ENCODE results near the gene STX16. TPM values are rescaled to one million over a fixed set of nuclear protein-coding genes. Genes with fewer than 3 reads are reported as not detected.

Gene STX16
- total RNA-seq, 1 experiment from 2014 or later: 97.0 TPM

DNA sequence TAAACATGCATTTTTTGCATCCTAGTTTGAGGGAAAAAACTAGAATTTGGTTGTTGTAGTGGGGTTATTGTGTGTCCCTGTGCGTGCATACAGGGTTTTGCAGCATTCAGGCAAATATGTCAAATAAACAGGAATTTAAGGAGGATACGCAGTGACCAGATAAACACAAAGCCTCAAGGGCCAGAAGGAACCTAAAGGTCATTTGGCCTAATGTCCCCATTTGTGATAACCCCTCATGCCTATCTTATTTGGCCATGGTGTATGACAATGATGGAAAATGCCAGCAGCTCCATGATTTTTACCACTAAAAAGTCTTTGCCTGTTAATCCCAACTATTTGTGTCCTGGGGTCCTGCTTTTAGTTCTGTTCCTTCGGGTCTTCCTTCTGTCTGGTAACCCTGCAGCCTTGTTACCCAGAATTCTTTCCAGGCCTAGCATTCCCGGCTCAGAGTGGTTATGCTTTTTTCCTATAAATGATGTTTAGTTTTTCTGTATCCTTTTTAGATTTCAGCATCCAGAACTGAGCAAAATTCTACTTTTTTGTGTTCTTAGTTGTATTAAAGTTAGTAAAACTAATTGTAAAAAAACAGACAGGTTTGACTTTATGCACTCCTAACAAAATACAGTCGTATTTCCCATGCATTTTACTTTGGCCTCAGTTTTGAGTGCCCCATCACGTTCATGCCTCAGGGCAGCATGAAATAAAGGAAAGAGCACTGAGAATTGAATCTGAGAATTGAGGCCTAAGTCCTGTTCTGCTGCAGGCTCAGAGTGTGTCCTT, 4.4 kb downstream of the STX16 start:
- no peak overlapping the region for H3K4me3 Mint-ChIP-seq (ENCODE audit: unreplicated experiment)
- Histone ChIP-seq H3K4me1 (peaks cover 9% of the 10 kb centered on the region), H3K4me3 (ENCODE audit: low read depth, low read length) (no peak overlapping the region), H3K9me3 (no peaks in the 10 kb centered on the region), H3K36me3 (ENCODE audit: control insufficient read depth, insufficient read depth, low read length) (no peaks in the 10 kb centered on the region; the same call in 1 of the 2 replicates), H3K27me3 (replicated peaks; ENCODE audit: control insufficient read depth, insufficient read depth, low read length) (no peaks in the 10 kb centered on the region)
- no peak for DNase-seq
- H3K27me3 Mint-ChIP-seq (ENCODE audit: insufficient read depth, unreplicated experiment): no peaks in the 10 kb centered on the region
- BruUV-seq (replicated peaks): no TSS peak
- CTCF ChIA-PET: no interaction called here
- H3K4me1 Mint-ChIP-seq (ENCODE audit: low read depth, unreplicated experiment): peaks cover 21% of the 10 kb centered on the region
- H3K27ac Mint-ChIP-seq (ENCODE audit: unreplicated experiment): no peak overlapping the region
- no peaks in the 10 kb centered on the region for H3K9me3 Mint-ChIP-seq (ENCODE audit: unreplicated experiment)
- intact Hi-C loops (cut with micrococcal nuclease; ENCODE audit: unreplicated experiment): no loop called here
- peaks cover 28% of the 10 kb centered on the region for H3K36me3 Mint-ChIP-seq (ENCODE audit: insufficient read depth, unreplicated experiment)
- POLR2A ChIA-PET: no interaction called here
- TF ChIP-seq, protein P1, sequence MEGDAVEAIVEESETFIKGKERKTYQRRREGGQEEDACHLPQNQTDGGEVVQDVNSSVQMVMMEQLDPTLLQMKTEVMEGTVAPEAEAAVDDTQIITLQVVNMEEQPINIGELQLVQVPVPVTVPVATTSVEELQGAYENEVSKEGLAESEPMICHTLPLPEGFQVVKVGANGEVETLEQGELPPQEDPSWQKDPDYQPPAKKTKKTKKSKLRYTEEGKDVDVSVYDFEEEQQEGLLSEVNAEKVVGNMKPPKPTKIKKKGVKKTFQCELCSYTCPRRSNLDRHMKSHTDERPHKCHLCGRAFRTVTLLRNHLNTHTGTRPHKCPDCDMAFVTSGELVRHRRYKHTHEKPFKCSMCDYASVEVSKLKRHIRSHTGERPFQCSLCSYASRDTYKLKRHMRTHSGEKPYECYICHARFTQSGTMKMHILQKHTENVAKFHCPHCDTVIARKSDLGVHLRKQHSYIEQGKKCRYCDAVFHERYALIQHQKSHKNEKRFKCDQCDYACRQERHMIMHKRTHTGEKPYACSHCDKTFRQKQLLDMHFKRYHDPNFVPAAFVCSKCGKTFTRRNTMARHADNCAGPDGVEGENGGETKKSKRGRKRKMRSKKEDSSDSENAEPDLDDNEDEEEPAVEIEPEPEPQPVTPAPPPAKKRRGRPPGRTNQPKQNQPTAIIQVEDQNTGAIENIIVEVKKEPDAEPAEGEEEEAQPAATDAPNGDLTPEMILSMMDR (IDR thresholded peaks at IDR 0.05; ENCODE audit: insufficient read depth in 1 of 2, low read depth in 1 of 2, low read length in 1 of 2, severe bottlenecking in 1 of 2, unreplicated experiment in 1 of 2): no peak

DNA sequence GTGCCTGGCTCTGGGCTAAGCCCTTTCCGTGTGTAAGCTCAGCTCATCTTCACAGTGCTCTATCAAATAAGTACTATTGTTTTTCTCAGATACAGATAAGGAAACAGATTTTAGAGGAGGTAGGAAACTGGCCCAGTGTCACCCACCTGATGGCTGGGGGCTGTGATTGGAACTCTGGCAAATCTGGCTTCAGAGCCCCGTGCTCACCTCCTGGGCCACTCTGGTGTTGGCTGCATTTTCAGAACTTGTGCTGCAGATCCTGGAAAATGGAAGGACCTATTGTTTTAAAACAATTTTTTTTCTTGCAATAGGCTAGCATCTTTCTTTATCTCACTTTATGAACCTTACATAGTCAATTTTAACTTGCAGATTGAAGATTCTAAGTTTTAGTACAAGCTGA, 5.7 kb downstream of the STX16 start:
- no peak overlapping the region for H3K27ac Mint-ChIP-seq (ENCODE audit: unreplicated experiment)
- peaks cover 21% of the 10 kb centered on the region for H3K4me1 Mint-ChIP-seq (ENCODE audit: low read depth, unreplicated experiment)
- CTCF ChIA-PET: interaction anchor here (1.0 kb wide), 1 partner anchor 418 kb away, joined by 4 read pairs; no protein-coding TSS in a partner anchor
- peaks cover 25% of the 10 kb centered on the region for H3K36me3 Mint-ChIP-seq (ENCODE audit: insufficient read depth, unreplicated experiment)
- no peak for DNase-seq
- H3K9me3 ChIP-seq: no peaks in the 10 kb centered on the region
- no peaks in the 10 kb centered on the region; the same call in 1 of the 2 replicates for H3K36me3 ChIP-seq (ENCODE audit: control insufficient read depth, insufficient read depth, low read length)
- TF ChIP-seq, protein P1 (IDR thresholded peaks at IDR 0.05; ENCODE audit: insufficient read depth in 1 of 2, low read depth in 1 of 2, low read length in 1 of 2, severe bottlenecking in 1 of 2, unreplicated experiment in 1 of 2): no peak
- BruUV-seq (replicated peaks): no TSS peak
- H3K4me3 ChIP-seq (ENCODE audit: low read depth, low read length): no peak overlapping the region
- POLR2A ChIA-PET: no interaction called here
- H3K9me3 Mint-ChIP-seq (ENCODE audit: unreplicated experiment): no peaks in the 10 kb centered on the region
- no peak overlapping the region for H3K4me3 Mint-ChIP-seq (ENCODE audit: unreplicated experiment)
- intact Hi-C loops (cut with micrococcal nuclease; ENCODE audit: unreplicated experiment): no loop called here
- H3K27me3 Mint-ChIP-seq (ENCODE audit: insufficient read depth, unreplicated experiment): no peaks in the 10 kb centered on the region
- H3K4me1 ChIP-seq: peaks cover 9% of the 10 kb centered on the region
- H3K27me3 ChIP-seq (replicated peaks; ENCODE audit: control insufficient read depth, insufficient read depth, low read length): no peaks in the 10 kb centered on the region

DNA sequence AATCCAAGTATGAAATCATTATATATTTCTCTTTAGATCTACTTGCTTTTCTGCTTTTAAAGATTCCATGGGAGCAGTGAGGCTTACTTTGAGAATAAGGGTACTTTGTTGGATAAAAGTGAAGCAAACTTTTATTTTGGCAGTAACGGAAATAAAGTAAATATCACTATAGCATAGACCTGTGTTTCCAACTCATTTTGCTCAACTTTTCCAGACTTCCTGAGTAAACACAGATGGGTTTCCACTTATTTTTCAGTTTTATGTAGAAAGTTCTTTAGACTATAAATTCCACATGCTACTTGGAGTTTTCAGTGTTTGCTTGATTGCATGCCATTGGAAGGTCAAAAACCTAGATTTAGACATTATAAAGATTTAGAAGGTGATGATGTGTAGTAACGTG, 6.2 kb downstream of the STX16 start:
- no peak overlapping the region for H3K4me3 ChIP-seq (ENCODE audit: low read depth, low read length)
- H3K27me3 ChIP-seq (replicated peaks; ENCODE audit: control insufficient read depth, insufficient read depth, low read length): no peaks in the 10 kb centered on the region
- peaks cover 9% of the 10 kb centered on the region for H3K4me1 ChIP-seq
- POLR2A ChIA-PET: no interaction called here
- Mint-ChIP-seq H3K27me3 (ENCODE audit: insufficient read depth, unreplicated experiment) (no peaks in the 10 kb centered on the region), H3K9me3 (ENCODE audit: unreplicated experiment) (no peaks in the 10 kb centered on the region), H3K27ac (ENCODE audit: unreplicated experiment) (no peak overlapping the region), H3K36me3 (ENCODE audit: insufficient read depth, unreplicated experiment) (peaks cover 30% of the 10 kb centered on the region), H3K4me3 (ENCODE audit: unreplicated experiment) (no peak overlapping the region), H3K4me1 (ENCODE audit: low read depth, unreplicated experiment) (peaks cover 21% of the 10 kb centered on the region)
- no TSS peak for BruUV-seq (replicated peaks)
- CTCF ChIA-PET: interaction anchor here (1.0 kb wide), 1 partner anchor 418 kb away, joined by 4 read pairs; no protein-coding TSS in a partner anchor
- no peaks in the 10 kb centered on the region; the same call in 1 of the 2 replicates for H3K36me3 ChIP-seq (ENCODE audit: control insufficient read depth, insufficient read depth, low read length)
- intact Hi-C loops (cut with micrococcal nuclease; ENCODE audit: unreplicated experiment): no loop called here
- no peaks in the 10 kb centered on the region for H3K9me3 ChIP-seq
- TF ChIP-seq, protein P1 (IDR thresholded peaks at IDR 0.05; ENCODE audit: insufficient read depth in 1 of 2, low read depth in 1 of 2, low read length in 1 of 2, severe bottlenecking in 1 of 2, unreplicated experiment in 1 of 2): no peak
- no peak for DNase-seq
